Sigmoid colon (tissue), 4 donors: Measurements from ENCODE around the gene CHAT.

ENCODE experiments used
- CTCF ChIP-seq, 4 experiments: fragments of 450-650 bp in 3 of 4; fragments of 200-600 bp in 1 of 4; IDR thresholded peaks; one replicate each; pipeline ENCODE4 v1.5.1; 2016 to 2019; ENCODE audit warnings: antibody characterized with exemption in 4 of 4, mild to moderate bottlenecking in 3 of 4, moderate library complexity in 2 of 4
- EP300 ChIP-seq, 4 donors: sonication (generic); formaldehyde crosslinking; IDR thresholded peaks; one replicate each; pipeline ENCODE4 v1.6.1; 2017; ENCODE audit warnings: antibody characterized with exemption in 4 of 4
- POLR2A ChIP-seq, 2 donors: fragments of 450-650 bp; IDR thresholded peaks; one replicate each; pipeline ENCODE4 v1.6.1; 2016; ENCODE audit warnings: antibody characterized with exemption in 2 of 2, mild to moderate bottlenecking in 2 of 2, moderate library complexity in 2 of 2
- POLR2AphosphoS5 ChIP-seq, 4 donors: sonication (generic); formaldehyde crosslinking; IDR thresholded peaks; one replicate each; pipeline ENCODE4 v1.6.1; 2017; ENCODE audit warnings: antibody characterized with exemption in 4 of 4

- TF ChIP-seq CTCF (IDR thresholded peaks at IDR 0.05) (no peak), EP300 (IDR thresholded peaks at IDR 0.05) (no peak), POLR2AphosphoS5 (IDR thresholded peaks at IDR 0.05) (no peak), POLR2A (IDR thresholded peaks at IDR 0.05) (no peak)
These were observed 25.9 kb upstream of the CHAT start for GRCh38 chr10:49587981-49588380.
